HG02970 (cell line): ENCODE data around the gene LDB2.

Source experiments
- ATAC-seq: cut with Tn5 transposase; IDR thresholded peaks from one replicate; pipeline ENCODE4 v1.9.1; 2021; ENCODE audit warnings: mild to moderate bottlenecking, moderate library complexity, moderate number of reproducible peaks; ENCODE audit not compliant: unreplicated experiment, low FRiP score

Gene LDB2

DNA sequence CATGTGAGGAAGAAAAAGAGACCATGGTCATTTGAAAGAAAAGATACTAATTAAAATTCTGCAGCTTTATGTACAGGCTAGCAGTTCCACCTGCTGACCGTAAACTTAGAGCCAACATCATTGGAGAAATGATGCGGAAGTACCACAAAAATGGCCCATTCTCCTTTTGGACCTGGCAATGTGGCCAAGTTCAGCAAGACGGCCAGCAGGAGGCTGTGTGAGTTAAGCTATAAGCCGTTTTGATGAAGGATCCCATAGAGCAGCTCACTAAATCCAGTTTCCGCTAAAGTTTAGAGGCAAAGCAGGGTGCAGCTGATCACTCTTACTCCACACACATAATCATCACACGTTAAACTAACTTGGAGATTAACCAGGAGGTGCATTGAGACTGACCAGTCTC, 133.8 kb downstream of the LDB2 start:
- no peak for ATAC-seq

DNA sequence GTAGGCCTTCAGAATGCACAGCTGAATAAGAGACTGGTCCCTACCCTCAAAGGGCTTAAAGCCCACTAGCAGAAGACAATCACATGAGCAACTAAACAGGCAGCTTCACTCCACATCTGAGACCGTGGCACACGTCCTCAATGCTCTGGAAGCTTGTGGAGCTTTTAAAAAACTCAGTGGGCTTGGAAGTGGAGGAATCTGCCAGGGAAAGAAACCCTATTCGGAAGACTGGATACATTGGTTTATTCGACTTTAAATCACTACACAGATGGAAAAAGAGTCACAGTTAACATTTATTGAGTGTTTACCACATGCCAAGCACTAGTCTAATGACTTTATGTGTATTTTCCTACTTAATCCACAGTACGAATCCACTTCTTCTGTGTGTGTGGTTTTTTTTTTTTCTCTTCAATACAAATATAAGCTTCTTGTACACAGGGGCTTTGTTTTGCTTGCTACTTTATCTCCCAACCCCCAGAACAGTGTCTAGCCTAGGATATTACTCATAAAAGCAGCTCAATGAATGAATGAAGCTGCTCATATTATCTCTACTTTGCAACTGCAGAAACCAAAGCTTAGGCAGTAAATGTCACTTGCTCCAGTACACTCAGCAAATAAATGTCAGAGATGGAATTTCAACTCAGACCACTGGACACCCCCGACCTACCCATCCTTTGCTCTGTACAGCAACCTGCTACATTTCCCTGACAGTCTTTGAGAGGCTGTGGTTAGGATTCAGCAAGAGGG, 137.7 kb downstream of the LDB2 start:
- no peak for ATAC-seq

DNA sequence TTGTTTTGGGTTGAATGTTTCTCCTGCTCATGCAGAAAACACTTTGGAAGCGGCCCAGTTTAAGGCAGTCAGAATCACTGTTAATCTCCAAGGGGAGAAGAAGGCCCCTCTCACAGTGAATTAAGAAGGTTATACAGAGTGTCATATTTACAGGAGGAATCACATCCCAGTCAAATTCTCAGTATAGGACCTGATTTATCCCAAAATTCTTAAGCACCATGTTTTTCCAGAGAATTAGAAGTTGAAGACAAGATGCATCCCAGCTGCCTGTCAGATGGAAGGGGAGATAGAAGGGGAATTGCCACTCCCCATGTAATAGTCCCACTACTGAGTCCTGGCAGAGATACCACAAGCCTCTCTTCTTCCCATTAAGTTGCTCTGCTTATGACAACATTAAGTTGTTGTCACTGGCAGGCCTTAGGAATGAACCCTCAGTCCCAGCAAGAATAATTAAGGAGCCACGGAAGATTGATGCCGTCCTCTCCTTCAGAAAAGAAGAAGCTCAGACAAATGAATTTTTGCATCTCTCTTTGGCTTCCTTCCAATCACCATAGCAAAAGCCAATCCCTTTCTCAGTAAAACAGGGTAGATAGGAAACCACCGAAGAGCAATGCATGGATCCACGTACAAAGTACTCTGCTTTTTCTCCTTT, 138.4 kb downstream of the LDB2 start:
- ATAC-seq, result no peak

DNA sequence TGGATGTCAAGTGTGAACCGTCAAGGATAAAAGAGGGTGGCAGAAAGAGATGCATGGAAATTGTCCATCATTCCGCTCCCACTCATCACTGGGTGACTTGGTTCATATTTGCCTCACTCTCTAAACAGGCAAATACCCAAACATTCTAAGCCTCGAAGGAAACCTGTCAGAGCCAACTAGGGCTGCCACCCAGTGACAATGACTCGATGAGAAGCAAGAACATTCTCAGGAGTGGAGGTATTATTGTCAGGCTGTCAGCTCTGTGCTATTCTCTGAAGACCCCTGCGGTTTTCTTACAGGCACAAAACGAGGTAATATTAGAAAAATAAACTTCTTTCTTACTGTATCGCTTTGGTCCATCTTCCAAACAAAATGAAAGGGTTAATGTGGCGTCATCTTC, 139.6 kb downstream of the LDB2 start:
- ATAC-seq, result no peak

DNA sequence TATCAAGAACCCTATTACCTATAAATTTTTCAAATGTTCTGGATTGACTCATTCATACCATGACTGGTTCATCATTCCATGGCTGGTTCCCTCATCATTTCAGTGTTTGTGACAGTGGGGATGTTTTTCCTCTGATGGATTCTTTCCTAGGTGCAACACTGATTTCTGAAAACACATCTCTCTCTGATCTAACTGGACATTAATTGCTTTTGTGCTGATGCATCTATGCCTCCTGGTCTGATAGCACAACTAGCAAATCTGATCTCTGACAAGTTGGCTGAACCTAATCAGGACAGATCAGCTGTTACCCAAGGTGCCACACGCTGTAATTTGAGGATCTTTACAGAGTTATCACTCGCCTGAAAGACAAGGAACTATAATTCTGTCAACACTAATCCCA, 140.2 kb downstream of the LDB2 start:
- ATAC-seq, result no peak

DNA sequence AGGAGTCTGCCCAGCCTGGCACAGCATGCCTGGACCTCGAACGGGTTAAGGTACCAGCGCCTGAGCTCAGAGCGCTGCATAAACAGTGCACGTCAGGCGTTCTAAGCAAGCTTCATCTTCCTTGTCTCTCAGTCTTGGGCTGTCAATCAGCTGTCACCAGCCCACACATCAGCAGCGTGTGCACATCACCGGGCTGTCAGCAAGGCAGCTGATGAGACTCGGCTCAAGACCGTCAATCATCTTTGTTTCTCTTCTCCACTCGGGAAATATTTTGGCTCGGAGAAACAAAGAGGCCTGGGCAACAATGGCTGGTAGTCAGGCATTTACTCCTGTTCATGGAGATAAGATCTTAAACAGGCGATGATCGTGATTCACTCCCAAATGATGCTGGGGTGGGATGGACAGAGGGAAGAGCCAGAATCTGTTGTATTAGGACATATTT, 141.3 kb downstream of the LDB2 start:
- ATAC-seq, result no peak

DNA sequence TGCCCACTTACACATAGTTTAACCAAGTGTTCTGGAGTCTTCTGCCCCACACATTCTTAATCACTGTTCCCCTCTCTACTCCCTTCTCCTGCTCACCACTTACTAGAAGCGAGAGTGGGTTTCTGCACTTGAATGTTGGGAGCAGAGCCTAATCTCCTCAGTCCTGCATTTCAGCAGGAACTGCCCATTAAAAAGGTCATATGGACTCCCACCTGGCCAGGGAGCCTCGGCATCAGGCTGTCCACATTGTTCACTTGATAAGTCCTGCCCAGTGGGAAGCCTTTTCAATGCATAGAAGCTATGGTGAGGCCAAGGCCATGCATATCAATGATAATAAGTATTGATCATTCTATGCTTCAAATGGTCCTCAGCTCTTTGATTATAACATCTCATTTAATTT, 144.3 kb downstream of the LDB2 start:
- ATAC-seq, result no peak

DNA sequence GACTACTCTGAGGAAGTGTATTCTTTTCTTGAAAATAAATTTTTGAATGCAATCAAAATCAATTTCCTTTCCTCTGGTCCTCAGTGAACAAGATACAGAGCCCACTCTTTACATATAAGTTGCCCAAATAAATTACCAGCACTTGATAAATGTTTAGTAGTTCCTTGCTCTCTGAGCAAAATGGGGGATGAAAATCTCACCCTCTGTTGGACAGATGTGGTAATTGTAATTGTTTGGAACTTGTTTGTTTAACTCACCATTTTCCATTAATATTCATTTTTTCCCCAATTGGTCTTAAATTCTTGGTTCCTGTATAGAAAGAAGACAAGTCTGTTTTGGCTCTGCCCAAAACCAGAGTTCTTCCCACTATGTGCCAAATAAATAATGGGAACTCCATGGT, 146.3 kb downstream of the LDB2 start:
- no peak for ATAC-seq

DNA sequence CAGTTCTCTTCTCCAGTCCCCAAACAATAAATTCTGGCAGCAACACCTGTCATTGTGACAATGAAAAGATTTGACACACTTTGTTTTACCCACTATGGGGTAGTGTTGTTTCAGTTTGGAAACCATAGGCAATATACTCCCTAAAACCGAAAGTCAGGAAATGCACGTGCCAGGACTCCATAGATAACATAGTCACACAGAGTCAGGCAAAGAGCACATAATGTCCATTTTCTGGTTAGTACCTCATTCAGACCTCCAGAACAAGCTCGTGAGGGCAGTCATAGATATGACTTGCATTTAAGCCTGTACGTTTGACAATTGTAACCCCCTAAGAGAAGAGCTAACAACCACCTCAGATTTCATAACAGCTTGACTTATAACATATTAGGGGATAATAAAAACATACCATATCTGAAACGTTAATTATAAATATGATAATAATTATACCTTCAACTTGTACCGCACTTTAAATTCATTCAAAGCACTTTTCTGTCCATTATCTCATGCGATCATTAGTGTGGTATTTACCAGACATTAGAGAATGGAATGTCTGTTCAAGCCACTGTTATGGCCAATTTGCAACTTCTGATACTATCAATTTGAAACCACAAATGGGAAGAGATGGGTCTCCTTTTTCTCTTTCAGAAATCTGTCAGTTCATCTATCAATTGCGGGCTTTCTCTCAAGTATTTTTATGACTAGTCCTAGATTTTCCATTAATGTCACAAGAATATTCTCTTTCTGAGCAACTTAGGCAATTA, 147.4 kb downstream of the LDB2 start:
- no peak for ATAC-seq

DNA sequence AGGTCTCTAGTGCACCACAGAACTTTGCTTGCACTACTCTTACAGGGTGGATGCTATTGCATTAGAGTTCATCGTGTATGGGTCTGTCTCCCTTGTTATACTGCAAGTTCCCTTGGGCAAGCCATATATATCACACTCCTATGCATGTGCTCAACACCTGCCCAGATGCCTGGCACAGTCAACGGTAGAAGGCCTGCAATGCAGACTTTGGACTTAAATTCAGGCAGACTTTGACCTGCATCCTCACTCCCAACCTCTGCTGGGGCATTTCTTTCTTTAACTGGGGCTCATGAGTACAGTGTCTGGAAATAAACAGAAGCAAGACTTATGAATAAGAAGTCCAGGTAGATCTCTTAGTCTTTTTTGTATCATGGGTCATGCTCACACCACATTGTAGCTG, 148.2 kb downstream of the LDB2 start:
- ATAC-seq, result no peak

DNA sequence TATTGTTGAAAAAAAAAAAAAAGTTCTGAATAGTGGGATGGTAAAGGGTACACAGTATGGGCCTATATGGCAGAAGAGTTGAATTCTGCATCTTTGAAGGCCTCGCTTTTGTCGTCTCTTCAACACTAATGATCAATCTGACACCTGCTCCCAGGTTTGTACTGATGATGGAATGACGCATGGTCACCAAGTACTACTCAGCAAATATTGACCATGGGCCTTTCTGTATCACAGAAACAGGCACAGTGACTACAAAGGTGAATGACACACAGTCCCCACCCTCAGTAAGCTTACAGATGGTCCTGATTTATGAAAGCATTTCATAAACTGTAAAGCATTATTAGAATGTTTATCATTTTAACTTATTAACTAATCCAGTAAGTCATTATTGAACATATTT, 152.6 kb downstream of the LDB2 start:
- no peak for ATAC-seq

DNA sequence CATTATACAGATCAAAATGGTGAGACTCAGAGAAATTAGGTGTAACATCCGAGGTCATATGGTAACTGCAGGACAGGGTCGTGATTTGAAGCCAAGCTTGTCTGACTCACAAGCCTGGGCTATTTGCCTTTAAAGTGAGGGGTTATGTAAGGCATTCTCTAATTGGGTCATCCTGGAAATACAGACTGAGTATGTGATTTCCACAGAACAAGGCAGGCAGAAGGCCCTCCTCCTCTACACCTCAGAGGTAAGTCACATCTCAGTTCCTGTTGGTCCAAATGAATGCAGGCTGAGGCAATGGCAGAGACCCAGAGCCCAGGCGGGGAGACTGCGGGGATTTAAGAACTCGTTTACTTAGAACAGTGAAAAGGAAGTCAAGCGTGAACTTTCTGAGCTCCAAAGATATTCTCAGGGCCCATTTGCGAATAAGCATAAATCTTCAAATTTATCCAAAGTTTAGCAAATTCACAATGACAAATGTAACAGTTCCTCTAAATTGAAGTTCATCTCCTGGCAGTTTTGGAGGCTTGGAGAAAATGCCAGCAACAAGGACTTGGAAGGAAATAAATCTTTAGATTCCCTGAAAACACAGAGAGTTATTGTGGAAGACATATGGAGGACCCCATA, 153.3 kb downstream of the LDB2 start:
- ATAC-seq, result no peak

DNA sequence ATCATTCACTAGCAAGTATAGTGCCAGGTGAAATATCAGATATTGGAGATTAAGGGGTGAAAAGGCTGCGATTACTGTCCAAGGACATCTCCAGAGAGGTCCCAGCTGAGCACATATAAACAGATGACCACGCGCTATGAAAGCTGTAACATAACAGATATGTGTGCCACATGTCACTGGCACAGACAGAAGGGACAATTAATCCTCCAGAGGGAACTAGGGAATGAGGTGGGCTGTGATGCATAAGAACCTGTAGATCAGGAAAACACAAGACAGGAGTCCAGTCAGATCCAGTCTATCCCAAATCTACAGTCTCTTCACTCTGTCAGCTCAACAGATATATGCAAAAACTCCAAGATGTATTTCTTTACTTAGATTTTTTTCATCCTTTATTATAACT, 157.2 kb downstream of the LDB2 start:
- ATAC-seq, result no peak

DNA sequence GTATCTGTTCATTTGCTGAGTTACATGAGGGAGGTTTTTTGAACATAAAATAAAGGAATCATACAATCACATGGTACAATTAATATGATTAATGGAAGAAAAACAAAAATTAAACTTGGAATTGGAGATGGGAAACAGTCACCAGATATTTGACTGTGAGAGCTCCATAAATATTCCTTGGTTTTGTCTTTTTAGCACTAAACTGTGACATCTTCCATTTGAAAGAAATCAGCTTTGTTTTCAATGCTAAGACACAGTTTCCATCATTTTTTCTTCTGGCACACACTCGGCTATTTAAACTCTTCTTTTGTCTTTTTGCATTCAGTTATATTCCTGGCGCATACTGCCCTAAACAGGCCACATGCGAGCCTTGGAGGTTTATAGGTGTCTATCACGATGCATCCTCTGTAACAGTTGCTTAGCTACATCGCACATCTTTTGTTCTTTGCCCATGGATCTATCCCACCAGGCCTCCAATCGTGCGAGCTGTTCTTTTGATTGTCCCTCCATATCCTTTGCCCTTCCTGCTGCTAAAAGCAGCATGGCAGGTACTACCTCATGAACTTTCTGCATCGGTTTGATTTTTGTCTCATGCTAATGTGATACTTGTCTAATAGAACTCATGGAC, 158.3 kb downstream of the LDB2 start:
- ATAC-seq, result no peak

DNA sequence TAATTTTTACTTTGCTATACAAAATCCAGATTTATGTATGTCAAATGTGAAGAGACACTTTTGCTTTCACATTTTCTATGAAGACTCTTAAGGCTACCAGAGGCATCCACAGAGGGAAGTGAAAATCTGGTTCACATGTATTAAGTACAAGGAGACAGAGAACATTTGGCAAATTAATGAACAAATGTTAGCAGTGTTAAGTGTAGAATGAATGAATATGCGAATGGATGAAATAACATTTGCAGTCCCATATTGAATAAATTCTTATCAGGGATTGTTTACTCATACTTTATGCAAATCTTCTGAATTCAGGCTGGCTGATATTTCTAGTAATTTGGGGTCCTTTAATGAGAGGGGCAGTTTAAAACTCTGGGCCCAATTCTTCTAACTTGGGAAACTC, 159.9 kb downstream of the LDB2 start:
- no peak for ATAC-seq

DNA sequence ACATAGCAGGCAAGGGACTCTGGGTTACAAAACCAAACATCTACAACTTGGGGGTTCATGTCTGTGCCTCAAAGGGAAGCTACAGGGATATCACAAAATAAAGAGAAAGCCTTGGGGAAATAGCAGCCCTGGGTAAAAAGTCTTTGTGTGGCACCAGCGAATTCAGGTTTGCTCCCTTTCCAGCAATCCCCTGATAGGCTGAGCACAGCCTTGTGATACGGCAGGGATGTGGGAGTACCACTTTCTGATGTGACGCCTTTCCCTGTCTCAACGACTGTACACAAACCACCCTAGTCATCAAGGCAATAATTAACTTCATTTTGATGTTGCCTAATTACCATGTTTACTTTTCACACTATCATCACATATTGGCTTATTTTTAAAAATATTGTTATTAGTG, 164.9 kb downstream of the LDB2 start:
- no peak for ATAC-seq

DNA sequence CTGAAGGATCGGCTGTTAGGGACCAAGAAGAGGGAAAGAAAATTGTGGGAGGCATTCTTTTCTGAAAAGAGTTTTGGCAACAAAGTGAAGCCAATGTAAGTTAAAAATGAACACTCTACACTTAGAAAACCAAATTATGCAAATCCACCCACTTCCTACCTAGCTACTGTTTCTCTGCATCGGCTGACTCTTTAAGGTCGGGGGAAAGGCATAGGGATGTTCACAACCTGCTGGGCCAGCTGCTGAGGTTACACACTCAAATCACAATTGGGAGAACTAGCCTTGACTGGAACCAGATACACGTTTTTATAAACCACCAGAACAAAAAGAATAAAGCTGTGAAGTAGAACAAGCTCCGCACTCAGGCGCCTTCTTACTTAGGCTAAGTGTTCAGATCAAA, 165.7 kb downstream of the LDB2 start:
- ATAC-seq, result no peak

DNA sequence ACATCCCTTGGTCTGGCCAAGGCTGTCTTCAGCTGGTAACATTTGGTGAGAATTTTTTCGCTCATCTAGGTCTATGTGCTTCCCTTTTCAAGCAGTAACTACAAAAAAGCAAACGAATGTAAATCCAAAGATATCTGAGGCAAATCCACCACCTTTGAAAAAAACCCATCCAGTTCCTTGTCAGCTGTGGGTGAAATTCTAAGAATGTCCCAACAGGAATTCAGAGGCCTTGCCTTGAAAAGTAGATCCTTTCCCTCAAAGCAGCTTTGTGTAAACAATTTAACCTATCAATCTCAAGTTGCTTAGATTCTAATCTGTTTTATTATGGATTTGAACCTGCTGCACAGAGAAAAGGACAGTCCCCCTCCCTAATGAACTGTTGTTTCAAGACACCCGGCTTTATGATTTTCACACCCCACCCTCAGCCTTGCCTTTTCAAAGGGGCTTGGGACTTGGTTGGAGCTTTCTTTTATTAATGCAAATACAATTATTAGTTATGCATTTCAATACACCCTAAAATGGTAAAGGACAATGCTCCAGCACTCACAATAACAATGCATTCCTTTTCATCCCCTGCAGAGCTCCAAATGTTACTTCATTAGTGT, 166.6 kb downstream of the LDB2 start:
- no peak for ATAC-seq

DNA sequence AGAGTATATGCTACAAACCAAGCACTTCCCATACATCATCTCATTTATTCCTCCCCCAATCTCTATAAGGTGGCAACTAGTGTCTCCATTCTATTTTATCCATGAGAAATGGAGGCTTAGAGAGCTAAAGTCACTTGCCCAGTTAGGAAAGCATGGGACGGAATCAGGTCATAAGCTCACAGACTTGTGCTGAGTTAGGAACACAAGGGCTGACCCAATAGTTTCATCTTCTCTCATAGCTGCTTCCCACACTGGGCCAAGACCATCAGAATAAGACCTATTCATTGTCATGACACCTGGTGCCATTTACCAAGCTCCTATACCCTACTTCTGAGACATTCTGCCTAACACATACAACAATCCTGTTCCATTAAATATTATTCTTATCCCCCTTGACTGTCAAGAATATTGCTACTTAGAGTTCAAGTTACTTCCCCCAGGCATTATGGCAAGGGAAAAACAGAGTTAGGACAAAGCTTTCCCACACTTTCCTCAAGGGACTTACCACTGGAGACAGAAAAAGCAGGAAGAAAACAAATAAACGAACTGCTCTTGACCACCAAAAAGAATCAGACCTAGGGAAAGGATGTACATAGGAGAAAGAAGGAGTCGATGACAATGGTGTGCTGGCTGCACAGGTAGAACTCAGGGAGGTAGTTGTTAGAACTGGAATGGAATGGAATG, 167.8 kb downstream of the LDB2 start:
- no peak for ATAC-seq

DNA sequence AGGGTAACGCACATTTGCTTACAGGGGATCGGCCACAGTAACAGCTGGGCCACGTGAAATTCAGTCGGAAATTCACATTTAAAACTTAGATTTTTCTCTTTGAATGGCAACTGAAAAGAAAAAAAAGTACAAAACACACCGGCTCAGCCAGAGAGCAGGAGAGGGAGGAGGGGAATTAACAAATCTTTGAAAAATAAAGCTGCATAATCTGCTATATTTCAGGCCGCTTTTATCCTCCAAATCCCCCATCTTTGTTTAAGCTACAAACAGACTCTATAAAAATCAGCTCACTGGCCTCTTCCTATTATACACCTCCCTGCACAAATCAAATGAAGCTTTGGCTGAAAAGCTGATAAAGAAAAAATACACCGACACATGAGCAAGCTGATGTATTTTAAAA, 169.1 kb downstream of the LDB2 start:
- ATAC-seq, result no peak
